Activated CD4-positive, alpha-beta T cell treated with anti-CD3 and anti-CD28 coated beads, Interleukin-2, Interleukin-6, amounts not matched to agents 100 ng/mL and 50 ng/mL, durations not matched to agents 16 hours and 8 hours (primary cell): ENCODE measurements around the gene EPHX1.

Experiments
- DNase-seq: peaks from one replicate; pipeline ENCODE4 v3.0.0-alpha.2; 2020

EPHX1 gene

DNA sequence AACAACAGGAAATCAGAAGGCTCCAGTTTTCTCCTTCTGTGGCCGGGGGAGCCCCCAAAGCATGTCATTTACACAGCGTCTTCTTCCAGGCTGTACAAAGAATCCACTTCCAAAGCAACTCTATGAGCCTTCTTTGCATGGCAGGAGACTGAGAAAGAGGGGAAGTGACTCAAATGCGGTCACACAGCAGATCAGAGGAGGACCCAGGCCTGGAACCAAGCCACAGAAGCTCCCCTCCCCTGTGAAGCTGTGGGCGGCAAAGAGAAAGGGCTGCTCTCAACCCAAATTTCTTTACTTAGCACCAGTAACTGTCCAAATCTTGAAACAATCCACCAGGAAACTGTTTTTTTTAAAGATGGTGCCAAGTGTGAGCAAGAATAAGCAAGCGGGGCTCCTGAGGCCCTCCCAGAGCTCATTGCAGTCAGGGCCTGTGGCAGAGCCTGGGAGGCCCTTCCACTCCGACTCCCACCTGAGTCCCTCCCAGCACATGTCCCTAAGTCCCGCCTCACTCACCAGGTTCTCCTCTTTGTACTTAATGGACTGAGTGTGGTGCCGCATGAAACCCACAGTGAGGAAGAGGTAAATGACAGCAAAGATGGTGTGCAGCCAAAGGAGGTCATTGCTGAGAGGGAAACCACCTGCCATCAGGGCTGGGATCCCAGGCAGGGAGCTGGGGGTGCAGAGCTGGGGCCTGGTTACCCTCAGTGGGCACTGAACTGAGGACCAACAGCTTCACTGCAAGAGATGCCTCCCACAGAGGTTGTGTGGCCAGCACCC is 56.3 kb downstream of the EPHX1 start:
- peak; percentile 75 for DNase-seq

DNA sequence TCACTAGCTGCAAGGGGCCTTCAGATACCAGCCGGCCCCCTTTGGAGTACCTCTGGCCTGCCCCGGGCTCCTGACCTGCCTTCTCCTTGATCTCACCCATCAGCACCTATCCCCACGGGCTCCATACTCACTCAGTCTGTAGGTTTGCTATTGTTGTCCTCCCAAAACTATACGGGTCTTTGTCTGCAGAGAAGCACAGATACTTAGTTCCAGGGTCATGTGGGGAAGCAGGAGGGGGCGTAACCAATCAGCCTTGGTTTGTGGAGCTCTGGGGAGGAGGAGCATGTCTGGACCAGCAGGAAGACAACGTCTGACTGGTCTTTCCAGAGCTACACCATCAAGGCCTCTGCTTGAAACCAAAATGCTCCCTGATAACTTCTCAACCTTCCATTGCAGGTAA is 57.1 kb downstream of the EPHX1 start:
- no peak for DNase-seq

DNA sequence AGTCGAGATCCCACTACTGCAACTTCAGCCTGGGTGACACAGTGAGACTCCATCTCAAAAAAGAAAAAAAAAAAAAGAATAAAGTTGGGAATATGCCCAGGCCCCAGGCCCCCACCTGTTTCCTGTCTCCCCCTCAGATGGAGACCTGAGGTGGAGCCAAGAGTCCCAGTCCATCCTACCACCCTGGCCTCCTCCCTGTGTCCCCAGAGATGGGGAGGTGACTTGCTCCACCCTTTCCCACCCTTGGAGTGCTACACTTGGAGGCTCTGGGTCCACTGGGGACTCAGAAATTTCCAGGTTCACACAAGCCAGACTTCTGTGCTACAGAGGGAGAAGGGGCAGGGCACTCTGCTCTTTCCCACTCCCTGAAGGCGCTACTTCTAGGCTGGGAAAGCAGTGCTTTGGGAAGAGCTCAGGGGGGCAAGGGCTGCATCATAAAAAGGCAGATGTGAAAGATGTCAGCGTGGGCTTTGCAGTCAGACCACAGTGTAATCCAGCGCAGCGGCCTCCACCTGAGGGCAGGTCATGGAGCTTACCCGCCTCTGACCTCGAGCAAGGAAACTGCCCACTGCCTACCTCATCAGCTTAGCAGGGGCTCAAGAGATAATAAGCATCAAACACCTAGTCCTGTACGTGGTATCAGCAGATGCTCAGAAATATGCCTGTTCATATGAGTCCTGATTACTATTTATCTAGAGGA is 58.9 kb downstream of the EPHX1 start:
- DNase-seq = no peak

DNA sequence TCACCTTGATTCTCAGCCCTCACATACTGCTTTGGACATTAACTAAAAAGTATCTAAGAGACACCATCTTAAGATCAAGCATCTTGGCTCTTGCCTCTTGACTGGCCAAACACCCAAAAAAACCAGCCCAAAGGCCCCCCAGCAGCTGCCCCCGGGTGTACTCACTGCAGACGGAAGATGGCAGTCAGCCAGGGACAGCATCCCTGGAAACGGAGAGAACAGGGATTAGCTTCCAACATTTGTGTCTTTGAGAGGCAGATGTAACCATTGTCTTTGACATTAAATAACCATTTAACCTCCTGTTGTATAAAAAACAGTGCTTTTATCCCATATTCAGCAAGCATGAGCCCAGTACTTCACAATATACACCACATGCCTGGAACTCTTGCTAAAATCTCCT is 61.0 kb downstream of the EPHX1 start:
- no peak for DNase-seq

DNA sequence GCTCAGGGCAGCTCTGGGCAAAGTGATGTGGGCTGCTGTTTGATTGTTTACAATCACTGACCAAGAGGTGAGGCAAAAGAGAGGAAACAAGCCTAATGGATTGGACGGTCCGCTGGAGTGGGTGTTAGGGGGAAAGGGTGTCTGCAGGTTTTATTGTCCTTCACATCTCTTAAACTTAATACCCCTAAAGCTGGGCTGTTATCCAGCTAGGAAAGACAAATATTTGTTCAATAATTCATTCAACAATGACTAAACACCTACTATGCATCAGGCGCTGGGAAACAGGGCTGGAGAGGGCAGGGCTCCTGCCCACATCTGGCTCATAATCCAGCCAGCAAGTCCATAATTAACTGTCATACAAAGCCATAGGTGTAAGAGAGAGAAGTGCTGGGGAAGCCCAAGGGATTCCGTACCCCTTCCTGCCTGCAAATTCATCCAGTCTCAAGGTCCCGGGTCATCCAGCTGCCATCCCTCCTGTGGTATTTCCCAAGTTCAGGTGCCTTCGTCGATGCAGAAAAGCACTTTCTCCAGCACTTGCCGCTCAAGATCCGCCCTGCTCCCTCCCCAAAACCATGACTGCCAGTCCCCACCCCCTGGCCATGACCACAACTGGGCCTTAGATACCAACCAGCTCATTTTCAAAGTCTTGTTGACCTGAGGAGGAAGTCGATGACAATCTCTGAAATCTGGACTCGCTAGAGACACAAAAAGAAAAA is 61.6 kb downstream of the EPHX1 start:
- DNase-seq = peak; percentile 28

DNA sequence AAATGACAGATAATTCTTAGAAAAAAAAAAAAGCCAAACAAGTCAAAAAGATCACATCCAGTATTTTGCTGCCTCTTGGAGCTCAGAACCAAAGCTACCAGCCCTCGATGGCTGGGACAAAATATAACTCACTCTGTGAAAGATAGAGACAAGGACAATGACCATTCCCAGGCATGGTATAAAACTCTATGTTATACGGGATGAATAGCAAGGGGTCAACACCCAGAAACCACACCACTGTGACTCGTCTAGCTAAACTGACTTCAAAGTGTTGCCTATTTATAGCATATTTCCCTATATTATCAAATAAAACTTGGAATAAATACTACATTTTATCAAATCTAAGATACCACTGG is 62.1 kb downstream of the EPHX1 start:
- DNase-seq = no peak

DNA sequence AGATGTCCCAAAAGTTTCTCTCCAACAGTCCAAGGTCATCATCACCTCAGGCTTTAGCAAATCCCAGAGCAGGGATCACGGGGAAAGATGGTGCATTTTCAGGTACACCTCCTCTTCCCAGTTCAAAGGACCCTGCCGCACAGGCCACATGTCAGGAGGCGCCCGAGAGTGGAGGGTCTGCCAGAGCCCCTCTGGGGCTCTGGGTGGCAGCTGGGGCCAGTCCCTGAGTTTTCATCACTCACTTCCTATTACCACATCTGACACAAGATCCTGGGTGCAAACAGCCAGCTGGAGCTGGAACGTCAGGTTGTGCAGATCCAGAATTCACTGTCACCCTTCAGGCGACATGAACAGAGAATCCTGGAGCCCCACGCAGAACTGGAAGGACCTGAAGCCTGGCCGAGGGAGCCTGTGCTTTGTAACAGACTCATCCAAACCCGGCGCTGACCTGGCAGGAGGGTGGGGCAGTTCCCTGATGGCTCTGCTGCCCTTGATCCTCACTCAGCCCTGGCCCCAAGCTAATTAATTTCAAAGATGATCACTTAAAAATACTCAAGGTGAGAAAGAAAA is 63.4 kb downstream of the EPHX1 start:
- DNase-seq = no peak

DNA sequence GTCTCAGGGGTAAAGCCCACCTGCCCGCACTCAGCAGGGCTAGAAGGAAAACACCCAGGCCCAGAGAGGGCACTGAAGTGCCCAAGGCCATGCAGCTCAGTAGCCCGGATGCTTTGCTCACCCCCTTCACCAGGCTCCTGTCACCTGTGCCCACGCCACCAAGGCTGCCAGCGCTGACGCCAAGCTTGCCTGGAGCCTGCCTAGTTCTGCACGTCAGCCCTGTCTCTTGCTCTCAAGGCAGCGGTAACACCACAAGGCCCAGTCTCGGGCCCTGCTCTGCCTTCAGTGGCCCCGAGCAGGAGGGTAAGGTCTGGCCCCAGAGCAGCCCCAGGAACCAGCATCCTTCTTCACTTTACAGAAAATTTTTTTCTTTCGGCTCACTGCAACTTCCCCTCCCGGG is 64.5 kb downstream of the EPHX1 start:
- no peak for DNase-seq

DNA sequence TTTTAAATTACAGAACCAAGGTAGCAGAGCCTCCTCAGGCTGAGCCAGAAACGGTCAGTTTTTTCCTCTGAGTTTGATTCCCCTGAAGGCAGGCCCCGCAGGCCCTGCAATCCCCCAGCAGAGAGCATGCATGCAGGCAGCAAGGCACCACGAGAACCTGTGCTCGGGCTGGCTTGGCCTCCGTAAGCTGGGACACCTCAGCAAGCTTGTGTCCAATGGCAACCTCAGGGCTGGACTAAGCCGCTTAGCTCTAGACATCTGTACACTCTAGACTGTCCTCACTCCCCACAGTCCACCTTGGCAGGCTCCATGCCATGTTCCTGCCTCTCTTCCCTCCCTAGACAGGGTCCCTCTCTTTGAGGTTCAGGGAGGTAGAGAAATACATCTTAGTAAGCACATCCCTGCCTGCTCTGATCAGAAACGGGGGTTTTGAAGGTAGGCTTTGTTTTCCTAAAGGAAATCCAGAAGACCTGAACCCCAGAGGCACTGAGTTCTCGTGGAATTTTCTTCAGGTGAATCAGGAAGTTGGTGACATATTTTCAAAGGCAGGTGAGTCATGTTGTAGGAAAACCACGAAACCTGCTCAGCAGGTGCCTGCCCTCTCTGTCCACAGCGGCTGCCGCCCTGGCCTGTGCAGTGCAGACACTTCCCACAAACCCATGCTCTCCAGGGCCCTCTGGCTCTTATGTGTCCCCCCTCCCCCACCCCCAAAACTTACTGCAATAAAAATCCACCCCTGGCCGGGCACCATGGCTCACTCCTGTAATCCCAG is 65.3 kb downstream of the EPHX1 start:
- no peak for DNase-seq

DNA sequence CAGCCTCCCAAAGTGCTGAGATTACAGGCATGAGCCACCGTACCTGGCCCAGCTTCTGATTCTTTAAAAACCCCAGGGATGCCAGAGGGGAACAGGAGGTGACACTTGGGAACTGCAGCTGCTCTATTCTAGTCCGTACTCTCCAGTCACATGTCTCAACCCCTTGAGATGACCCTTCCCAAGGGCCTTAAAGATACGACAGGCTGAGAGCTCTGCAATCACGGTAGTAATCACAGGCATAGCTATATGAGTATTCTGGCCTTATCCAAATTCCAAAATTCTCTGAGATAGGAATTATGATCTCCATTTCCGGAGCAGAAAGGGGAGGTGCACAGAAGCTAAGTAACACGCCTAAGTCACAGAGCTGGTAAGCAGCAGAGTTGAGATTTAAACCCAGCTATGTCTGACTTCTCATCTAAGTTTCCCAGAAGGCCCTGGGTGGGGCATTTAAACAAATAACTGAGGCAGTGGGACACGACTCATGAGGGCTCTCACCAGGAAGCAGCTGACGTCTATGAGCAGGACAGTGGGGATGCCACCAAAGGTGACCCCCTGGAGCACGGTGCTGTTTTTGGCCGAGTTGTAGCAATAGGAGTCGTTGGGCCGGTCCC is 67.1 kb downstream of the EPHX1 start:
- no peak for DNase-seq

DNA sequence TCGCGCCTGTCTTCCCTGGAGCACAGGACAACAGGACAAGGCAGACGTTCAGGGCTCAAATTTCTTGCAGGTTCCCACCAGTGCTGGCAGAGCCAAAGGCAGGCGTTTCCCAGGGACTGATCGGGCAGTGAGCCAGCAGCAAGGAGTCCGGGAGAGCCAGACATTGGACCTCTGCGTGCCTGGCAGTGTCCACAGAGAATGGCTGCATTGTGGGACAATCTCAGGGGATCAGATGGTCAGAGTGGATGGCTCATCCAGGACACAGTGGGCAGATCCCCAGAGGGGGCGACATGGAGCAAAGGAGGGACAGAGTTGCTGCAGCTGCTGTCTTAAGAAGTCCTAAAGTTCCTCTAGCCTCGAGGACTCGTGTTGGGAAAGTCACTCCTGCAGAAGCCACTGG is 67.7 kb downstream of the EPHX1 start:
- peak; percentile 41 for DNase-seq

DNA sequence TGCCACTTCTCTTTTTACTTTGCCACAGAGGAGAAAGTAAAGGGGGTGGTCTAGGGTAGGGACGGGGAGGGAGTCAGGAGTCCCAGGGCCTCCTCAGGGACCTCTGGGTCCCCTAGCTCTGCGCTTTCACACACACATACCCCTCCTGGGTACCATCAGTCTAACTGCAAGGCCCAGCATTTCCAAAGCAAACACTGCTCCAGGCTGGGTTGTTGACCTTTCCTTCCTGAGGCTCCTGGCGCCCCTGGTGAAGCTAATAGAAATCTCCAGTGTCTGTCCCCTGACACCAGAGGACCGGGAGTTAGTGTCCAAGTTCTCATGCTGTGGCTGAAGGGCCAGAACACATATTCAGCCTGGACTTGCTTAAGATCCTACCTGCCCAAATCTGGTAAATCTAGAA is 68.4 kb downstream of the EPHX1 start:
- no peak for DNase-seq

DNA sequence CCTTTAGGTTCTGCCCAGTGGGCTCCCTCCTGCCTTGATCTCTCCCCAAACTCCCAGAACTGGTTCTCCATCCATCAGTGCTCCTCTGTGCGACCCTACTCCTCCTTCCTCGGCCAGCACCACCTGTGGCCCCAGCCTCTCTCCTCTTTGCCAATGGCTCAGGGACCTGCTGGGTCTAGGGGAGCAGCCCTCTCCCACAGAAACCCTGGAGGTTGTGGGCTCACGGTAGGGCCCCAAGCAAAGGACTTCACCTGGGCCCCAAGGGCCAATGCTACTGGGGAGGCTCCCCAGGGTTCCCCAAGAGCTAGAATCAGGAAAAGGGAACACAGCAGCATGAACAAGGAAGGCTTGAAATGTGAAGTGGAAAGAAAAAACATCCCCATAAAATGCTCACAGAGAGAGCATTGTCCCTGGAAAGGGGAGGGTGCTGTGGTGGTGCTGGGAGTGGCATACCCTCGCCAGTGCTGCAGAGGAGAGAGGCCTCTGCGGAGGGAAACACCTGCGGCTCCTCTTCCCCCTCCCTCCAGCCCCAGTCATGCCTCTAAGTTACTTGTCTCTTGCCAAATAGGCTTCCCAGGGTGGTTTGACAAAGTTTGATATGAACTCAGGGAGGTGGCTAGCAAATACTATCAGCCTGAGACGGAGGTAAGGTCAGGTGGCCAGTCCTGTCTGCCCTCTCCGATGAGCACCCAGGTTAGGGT is 69.7 kb downstream of the EPHX1 start:
- no peak for DNase-seq

DNA sequence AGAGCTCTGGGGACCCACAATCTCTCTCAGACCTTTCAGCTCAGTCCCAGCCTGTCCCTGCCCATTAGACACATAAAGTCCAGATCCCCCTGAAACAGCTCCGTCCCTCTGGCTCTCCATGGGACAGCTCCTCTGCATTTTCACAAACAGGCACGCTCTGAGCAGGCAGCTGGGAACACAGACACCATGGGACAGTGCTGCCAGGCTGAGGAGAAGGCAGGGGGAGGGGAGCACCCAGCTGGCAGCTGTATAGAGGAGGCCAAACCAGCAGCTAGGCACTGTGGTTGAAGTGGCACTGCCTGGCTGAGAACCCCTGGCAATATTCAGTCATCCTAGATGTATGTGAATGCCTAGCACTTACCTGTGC is 70.3 kb downstream of the EPHX1 start:
- DNase-seq = no peak

DNA sequence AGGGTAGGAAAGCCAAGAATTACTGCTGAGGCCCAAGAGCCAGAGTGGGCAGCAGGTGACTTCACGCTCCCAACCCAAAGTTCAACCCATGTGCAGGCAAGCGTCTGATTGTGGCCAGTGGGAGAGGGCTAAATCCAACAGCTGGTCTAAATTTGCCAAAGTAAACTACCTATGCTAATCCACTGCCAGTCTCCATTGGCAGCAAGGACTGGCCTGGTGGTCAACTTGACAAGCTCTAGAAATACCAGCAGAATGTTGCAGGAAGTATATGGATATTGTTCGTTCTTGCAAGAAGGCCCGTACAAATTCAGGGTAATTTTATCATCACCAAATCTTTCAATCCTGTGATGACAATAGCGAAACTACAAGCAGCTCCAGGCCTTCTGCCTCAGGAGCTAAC is 70.7 kb downstream of the EPHX1 start:
- DNase-seq = no peak

DNA sequence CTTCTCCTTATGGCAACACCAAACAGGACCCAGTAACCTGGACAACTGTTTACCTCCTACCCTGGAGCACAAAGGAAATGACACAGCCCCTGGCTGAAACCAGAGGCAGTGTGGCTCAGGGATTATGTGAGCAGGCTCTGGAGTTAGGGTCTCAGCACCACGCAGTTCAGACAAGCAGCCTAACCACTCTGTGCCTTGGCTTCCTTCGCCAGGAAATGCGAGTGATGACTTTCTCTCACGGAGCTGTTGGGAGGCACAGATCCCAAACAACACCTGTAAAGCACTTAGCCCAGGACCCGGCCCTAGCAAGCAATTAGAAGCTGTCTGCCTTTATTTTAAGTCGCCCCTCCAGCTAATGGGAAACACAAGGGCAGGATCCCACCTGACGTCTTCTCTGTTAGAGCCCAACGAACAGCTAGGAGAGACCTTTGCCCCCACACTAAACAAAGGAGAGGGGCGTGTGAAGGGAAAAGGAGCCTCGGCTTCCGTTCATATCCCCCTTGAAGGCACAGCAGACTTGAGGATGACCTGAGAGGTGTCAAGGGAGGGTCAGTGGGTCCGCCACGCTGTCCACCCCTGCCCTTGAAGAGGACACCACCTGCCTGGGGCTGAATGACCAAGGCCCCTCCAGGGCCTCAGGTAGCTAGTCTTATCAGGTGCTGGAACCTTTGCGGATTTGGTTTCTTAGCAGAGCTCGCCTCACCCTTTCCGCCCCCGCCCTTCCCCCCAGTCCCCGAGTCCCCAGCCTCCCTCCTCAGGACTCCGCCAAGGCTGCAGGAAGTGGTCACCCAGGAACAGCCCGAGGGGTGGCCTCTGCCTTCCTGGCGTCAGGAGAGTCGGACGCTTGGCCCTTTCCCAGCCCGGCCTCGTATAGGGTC is 71.4 kb downstream of the EPHX1 start:
- DNase-seq = peak; percentile 56

DNA sequence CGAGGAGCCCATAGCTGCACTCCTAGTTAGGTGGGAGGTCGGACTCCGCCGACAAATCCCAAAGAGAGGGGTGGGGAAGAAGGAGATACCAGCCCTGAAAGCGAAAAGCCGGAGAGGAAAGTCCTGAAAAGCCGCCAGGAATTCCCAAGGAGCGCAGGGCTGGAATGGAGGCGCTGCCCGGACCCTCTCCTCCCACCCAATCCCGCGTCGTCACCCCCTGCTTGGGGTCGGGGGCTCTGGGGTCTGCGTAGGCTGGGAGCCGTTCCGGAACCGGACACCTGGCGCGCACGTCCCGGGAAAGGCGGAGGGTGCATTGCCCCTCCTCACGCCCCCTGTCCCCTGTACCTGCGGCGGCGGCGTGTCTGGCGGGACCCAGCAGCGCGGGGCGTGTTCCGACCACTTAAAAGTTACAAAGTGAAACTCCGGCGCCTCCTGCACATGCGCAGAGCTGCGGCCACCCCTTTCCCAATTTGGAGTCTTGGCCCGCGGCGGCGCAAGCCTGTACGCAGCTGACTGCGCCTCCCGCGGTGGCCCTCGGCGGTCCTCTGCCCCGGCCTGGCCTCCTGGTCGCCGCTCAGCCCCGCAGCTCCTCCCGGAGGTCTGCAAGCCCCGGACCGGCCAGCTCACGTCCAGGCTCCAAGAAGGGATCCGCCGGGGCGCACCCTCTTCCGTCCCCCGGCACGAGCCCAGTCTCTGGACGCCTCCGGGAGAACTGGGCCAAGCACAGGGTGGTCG is 72.2 kb downstream of the EPHX1 start, which contains the start of gene TMEM63A:
Gene TMEM63A, minus strand, starts transcription at position 422 of the 735 bp plus-strand sequence. CDS start 4,800 bp downstream, outside the sequence.
- peak; percentile 89 for DNase-seq

DNA sequence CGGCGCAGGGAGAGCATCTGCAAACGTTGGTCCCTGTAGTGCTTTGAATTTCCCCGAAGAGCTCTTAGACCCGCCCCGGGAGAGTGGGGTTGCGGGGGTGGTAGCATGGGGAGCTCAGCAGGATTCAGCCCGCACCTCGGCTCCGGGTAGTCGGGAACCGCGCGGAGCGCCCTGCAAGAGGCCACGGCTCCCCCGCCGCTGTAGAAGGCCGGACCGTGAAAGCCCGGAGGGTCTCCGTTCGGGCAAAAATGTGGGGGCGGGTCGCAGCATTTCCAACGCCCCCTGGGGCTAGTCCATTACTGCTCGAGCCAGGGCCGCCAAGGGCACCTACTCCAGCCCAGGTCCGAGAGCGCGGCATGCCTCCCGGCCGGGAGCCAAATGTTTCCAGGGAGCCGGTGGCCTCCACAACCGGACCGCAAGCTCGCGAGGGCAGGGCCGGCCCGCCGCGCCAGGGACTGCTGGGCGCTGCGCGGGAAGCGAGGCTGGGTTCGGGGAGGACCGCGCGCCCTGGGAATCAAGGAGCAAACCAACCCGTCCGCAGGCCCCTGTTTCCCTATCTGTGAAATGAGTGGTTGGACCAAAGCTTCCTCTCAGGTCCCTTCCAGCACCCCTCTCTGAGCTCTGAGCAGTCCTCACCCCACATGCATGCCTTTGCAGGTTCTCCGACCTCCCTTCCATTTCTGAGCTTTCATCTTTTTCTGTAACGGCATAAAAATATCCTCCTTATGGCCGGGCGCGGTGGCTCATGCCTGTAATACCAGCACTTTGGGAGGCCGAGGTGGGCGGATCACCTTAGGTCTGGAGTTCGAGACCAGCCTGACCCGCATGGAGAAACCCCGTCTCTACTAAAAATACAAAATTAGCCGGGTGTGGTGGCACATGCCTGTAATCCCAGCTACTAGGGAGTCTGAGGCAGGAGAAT is 73.0 kb downstream of the EPHX1 start:
- DNase-seq = peak; percentile 37
